ENCODE measurements around the gene ARL17A.
"Not testable (repeated sequence)": the region's sequence is repeated elsewhere in the genome, so short reads cannot be mapped to it uniquely, and the experiment has no call there.

The ARL17A gene

DNA sequence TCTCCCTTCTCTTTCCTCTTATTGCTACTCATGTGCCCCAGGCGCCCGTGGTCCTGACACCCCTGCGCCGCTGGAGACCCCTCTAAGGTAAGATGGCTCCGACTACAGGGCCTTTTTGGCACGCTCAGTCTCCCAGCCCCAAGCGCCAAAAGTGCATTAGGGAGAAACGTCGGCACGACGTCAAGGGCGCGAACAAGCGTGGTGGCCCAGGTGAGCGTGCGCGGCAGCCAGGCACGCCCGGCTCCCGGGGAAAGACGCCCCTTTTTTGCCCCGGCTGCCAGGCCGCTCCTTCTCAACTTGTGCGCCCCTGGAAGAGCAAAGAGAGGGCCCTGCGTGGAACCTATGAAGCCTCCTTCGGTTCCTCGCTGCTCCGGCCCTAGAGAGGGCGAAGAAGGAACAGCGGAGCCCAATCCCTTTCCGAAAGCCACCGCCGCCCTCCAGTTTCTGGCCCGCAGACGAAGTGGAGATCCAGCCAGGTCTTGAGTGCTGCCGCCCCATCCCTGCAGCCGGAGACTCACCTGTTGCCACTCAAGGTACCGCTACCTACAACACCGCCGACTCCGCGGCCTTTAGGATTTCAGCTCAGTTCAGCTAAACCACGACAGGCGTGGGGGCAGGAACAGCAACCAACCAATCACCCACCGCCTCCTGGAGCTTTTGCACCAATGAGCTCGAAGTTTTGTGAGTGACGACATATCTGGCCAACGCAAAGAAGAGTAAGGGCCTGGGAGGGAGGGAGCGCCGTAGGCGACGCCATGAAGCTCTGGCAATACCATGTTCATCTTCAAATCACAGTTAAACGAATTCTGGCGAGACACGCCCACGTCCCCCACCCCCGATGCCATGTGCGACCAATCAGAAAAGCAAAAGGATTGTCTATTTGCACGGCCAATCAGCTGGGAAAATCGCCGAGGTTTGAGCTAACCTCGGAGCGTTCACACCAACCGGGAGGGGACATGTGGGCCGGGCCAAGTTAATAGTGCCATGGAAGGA lies at the start of gene ARL17A:
ARL17A (minus strand) TSS at position 609 of the 993 bp plus-strand sequence. CDS start 3,369 bp downstream, outside the sequence.
- peak; percentile 49 to 73 (median 51) for DNase-seq (ENCODE audit: low read depth in 3 of 3)

DNA sequence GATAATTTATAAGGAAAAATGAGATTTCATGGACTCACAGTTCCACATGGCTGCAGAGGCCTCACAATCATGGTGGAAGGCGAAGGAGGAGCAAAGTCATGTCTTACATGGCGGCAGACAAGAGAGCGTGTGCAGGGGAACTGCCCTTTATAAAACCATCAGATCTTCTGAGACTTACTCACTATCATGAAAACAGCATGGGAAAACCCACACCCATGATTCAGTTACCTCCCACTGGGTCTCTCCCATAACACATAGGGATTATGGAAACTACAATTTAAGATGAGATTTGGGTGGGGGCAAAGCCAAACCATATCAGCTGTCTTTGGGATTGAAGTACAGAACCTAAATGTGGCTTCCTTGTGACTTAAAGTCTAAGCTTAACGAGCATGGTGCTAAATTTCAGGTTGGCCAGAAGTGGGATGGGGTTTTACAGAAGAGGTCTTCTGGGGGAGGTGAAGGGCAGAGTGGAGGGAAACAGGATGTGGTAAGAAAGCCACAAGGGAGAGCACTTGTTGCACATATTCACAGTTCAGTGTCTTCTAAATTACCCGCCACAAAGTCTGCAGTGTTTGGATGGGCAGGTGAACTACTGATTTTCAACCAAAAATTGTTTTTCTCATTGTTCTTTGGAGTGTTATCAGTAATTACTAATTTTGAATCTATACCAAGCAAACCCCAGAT lies 49.4 kb upstream of the ARL17A start:
- DNase-seq (ENCODE audit: low read depth in 3 of 3) = not testable (repeated sequence)

DNA sequence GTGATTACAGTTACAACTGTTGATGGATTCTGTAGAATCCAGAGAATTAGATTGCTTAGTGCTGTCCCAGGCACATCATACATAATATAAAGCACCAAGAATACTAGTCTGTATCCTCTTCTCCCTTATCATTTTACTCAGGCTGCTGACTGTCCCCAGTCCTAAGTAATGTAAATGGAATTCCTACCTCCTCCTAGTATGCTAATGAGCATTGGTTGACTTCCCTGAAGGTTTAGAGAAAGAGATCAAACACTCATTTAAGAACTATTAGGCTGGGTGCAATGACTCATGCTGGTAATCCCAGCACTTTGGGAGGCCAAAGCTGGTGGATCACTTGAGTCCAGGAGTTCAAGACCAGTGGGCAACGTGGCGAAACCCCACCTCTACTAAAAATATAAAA lies 48.0 kb upstream of the ARL17A start:
- not testable (repeated sequence) for DNase-seq (ENCODE audit: low read depth in 3 of 3)

DNA sequence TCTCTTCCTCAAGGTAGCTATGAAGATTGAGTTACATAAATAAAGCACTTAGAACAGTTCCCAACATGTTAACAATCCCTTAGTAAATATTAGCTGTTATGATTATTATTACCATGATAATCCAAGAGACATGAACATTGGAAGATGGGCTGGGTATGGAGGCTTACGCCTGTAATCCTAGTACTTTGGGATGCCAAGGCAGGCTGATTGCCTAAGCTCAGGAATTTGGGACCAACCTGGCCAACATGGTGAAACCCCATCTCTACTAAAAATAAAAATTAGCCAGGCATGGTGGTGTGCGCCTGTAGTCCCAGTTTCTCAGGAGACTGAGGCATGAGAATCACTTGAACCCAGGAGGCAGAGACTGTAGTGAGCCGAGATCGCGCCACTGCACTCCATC lies 45.2 kb upstream of the ARL17A start:
- not testable (repeated sequence) for DNase-seq (ENCODE audit: low read depth in 3 of 3)

GRCh38 chr17:46623790-46624189 lies 44.3 kb upstream of the ARL17A start:
- DNase-seq (ENCODE audit: low read depth in 3 of 3) = not testable (repeated sequence)

- not testable (repeated sequence) for DNase-seq (ENCODE audit: low read depth in 3 of 3)
These were observed 39.5 kb upstream of the ARL17A start for GRCh38 chr17:46618975-46619374.

DNA sequence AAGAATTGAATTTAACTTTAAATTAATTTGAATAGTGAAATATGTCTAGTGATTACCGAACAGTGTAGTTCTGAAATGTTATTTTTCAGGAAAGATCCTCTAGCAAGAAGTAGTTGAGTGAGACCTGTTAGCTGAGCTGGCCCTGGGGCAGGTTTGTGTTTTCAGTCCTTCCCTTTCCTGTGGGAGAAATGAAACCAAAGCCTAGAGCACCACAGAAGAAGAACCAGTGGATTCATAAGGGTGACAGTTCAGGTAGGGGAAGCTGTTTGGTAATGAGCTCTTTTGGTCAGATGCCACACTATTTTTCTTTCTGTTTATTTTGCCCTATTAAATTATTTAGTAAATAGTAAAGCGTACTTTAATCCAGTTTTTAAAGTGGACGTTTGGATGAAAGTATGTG lies 37.6 kb upstream of the ARL17A start:
- DNase-seq (ENCODE audit: low read depth in 3 of 3) = not testable (repeated sequence)

DNA sequence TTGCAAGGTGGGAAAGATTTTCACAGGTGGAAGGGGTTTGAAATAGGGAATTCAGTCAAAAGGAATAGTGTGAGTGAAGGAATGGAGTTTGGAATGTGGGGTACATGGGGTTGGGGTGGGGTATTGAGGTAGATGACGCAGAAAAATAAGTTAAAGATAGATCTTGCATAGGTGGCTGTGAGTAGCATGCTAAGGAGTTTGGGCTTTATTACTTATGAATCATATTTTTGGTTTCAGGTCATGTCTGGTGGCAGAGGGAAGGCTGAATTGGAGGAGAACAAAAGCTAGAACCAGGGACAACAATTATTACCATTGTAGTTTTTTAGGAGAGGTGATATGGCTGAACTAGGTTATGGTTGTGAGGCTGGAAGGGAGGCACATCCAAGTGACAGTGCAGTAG lies 34.4 kb upstream of the ARL17A start:
- not testable (repeated sequence) for DNase-seq (ENCODE audit: low read depth in 3 of 3)

- DNase-seq (ENCODE audit: low read depth in 3 of 3) = not testable (repeated sequence)
These were observed 31.8 kb upstream of the ARL17A start for GRCh38 chr17:46611304-46611703.

DNA sequence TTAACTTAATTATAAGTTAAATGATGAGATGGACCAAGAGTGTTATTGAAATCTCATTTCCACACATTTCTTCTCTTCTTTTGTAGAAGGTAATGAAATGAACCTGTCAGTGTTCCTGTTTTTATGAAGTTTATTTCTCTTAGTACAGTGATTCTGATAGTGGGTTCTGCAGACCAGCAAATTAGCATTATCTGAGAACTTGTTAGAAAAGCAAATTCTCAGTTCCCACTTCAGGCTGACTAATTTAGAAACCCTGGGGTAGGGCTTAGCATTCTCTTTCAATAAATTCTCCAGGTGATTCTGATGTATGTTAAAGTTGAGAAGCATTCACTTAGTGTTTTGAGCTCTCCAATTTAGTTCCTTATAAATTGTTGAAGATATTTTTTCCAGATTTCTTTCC lies 23.6 kb upstream of the ARL17A start:
- DNase-seq (ENCODE audit: low read depth in 3 of 3) = not testable (repeated sequence)

DNA sequence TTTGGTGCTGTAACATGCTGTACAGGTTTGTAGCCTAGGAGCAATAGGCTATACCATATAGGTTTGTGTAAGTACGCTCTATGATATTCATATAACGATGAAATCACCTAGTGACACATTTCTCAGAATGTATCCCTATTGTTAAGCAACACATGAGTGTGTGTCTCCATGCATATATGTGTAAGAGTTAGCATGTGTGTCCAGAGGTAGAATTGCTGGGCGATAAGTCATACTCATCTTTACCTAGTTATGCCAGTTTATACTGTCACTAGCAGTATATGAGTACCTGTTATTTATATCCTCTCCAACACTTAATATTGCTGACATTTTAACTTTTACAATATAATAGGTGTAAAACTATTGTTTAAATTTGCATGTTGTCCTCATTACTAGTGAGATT lies 21.3 kb upstream of the ARL17A start:
- not testable (repeated sequence) for DNase-seq (ENCODE audit: low read depth in 3 of 3)

DNA sequence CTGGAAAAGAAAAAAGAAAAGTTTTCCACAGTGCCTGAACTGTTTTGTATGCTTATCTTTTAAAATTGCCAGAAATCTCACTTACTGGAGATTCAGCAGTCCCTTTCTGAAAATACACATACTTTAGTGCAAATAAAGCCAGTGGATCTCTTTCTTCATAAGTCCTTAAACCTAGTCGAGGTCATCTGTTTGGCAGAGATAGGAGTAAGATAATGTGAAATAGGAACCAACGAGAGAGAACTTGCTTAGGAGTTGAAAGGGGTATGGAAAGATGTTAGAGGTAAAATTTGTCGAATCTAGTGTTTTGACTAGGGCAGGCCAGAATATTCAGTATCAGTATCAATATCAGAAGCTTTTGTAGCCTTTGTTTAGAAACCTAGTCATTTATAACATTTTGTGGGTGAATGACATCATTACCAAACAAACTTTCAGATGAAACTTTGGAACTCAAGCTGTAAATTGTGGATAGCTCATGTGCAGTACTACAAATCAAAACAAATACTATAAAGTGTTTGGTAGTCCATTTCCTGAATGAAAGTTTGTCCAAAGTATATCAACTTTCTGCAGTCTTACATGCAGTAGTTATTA lies 18.9 kb upstream of the ARL17A start:
- DNase-seq (ENCODE audit: low read depth in 3 of 3) = not testable (repeated sequence)

GRCh38 chr17:46591332-46591731 lies 11.8 kb upstream of the ARL17A start:
- DNase-seq (ENCODE audit: low read depth in 3 of 3) = not testable (repeated sequence)

GRCh38 chr17:46590157-46591146 lies 11.0 kb upstream of the ARL17A start, which contains the start of gene NSF:
Gene NSF (plus strand): TSS chr17:46590669. CDS start chr17:46590776, 107 bp downstream.
- DNase-seq (ENCODE audit: low read depth in 3 of 3) = not testable (repeated sequence)

DNA sequence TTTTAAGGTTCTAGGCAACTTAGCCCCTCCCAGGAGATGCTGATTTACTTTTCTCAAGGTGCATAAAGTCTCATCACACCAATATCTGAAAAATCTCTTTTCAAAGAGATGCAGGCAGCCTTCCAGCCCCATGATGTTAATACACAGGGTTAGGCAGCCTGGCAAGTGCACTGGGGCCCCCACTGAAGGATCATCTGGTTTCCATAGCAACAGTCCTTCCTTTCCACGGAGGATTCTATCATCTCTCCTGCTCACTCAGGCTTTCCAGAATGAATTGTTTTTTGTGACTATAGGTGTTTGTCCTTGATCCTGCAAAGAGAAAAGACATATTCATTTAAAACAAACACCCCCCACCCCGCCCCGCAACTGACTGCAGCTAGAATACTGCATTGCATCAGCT lies 6.0 kb upstream of the ARL17A start:
- DNase-seq (ENCODE audit: low read depth in 3 of 3) = not testable (repeated sequence)

- not testable (repeated sequence) for DNase-seq (ENCODE audit: low read depth in 3 of 3)
These were observed 591 bp upstream of the ARL17A start for GRCh38 chr17:46580082-46580481.

DNA sequence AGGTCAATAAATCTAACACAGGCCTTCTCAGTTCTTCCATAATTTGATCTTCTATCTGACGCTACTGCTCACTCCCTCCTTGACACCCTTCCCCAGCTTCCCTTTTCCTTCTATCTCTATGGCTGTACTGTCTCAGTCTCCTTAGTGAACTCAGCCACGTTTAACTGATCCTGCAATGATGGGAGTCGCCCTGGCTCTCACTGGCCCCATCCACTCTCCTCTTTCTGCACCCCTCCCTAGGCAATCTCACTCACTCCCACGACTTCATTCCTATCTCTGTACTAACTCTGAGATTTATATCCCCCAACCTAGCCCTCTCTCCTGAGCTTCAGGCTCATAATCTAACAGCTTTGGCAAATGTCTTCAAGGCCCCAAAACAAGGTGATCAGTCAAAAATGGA lies 7.7 kb downstream of the ARL17A start:
- not testable (repeated sequence) for DNase-seq (ENCODE audit: low read depth in 3 of 3)

DNA sequence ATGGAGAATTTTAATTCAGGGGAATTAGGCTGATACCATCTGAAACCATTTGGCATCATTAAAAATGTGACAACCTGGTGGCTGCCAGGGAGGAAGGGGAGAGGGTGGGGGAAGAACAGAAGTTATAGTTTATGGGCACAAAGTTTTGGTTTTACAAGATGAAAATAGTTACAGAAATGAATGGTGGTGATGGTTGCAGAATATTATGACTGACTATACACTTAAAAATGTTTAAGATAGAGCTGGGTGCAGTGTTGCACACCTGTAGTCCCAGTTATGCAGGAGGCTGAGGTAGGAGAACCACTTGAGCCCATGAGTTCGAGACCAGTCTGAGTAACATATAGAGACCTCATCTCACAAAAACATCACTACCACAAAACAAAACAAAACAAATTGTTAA lies 12.5 kb downstream of the ARL17A start:
- not testable (repeated sequence) for DNase-seq (ENCODE audit: low read depth in 3 of 3)

GRCh38 chr17:46566284-46566683 lies 13.2 kb downstream of the ARL17A start:
- DNase-seq (ENCODE audit: low read depth in 3 of 3) = not testable (repeated sequence)

GRCh38 chr17:46560048-46560447 lies 19.4 kb downstream of the ARL17A start:
- DNase-seq (ENCODE audit: low read depth in 3 of 3) = not testable (repeated sequence)

DNA sequence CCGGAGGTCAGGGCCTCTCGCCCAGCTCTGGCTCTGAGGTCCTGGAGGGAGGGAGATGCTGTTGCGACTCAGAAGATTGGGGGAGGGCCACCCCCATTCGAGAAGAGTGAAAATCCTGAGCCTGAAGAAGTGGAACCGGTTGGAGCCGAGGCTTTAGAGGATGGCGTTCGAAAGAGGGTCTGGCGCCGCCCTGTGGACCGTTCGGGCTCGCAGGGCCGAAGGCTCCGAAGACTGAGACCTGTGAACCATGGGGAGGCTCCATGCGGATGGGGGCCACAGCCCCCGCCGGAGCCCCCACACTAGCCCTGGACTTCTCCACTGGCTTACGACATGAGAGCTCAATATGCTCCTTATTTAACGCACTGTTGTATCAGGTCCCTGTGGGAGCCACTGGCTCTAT lies 20.3 kb downstream of the ARL17A start:
- not testable (repeated sequence) for DNase-seq (ENCODE audit: low read depth in 3 of 3)
